Parathyroid adenoma (tissue), 2 donors: ENCODE results near the gene NPAS3.

Source experiments
- H2AFZ ChIP-seq: fragments of 300-600 bp; sonication (generic); one replicate; pipeline ENCODE4 v1.7.0; 2017; ENCODE audit warnings: antibody characterized with exemption, mild to moderate bottlenecking
- H3K27ac ChIP-seq: fragments of 300-600 bp; sonication (generic); one replicate; pipeline ENCODE4 v1.7.0; 2017
- H3K27me3 ChIP-seq: fragments of 300-600 bp; sonication (generic); one replicate; pipeline ENCODE4 v1.7.0; 2017; ENCODE audit warnings: low read length; ENCODE audit not compliant: control insufficient read depth, insufficient read depth
- H3K36me3 ChIP-seq: fragments of 300-600 bp; sonication (generic); one replicate; pipeline ENCODE4 v1.7.0; 2017; ENCODE audit warnings: low read length; ENCODE audit not compliant: control insufficient read depth, insufficient read depth
- H3K4me1 ChIP-seq: fragments of 300-600 bp; sonication (generic); one replicate; pipeline ENCODE4 v1.7.0; 2017; ENCODE audit warnings: control low read depth
- H3K4me2 ChIP-seq: fragments of 300-600 bp; sonication (generic); one replicate; pipeline ENCODE4 v1.7.0; 2017; ENCODE audit warnings: low read length
- H3K4me3 ChIP-seq: fragments of 300-600 bp; sonication (generic); one replicate; pipeline ENCODE4 v1.7.0; 2017; ENCODE audit warnings: low read depth, low read length
- H3K79me2 ChIP-seq: fragments of 300-600 bp; sonication (generic); one replicate; pipeline ENCODE4 v1.7.0; 2017; ENCODE audit warnings: control low read depth
- H3K9ac ChIP-seq: fragments of 300-600 bp; sonication (generic); one replicate; pipeline ENCODE4 v1.7.0; 2017; ENCODE audit warnings: mild to moderate bottlenecking
- H3K9me3 ChIP-seq: fragments of 300-600 bp; sonication (generic); one replicate; pipeline ENCODE4 v1.7.0; 2017; ENCODE audit warnings: low read length; ENCODE audit not compliant: control insufficient read depth
- CTCF ChIP-seq: fragments of 300-600 bp; sonication (generic); IDR thresholded peaks from one replicate; pipeline ENCODE4 v1.7.0; 2017; ENCODE audit warnings: antibody characterized with exemption, mild to moderate bottlenecking
- donor health status: primary hyperparathyroidism.

NPAS3 gene

DNA sequence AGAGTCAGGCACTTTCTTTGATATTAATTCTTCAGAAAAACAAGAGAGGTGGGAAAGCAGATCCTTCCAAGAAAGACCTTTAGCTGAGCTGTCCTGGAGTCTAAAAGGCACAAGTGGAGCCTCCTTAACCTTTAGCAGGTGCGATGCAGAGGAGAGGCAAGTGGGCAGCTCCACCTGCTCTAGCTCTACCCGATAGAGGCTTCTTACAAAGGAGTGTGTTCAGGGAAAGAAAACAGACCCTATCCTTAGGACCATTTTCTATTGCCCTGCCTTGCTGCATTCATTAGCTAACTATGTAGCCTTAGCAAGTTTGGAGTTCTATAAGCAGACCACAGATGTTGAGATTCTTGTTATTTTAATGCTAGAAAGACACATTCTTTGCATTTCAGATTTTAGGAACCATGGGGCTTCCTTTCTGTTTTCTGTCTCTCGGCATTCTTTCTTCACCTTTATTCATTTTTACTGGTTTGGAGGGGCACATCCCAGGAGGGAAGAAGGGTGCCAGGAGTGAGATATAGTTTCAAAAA, 797.7 kb downstream of the NPAS3 start:
- Histone ChIP-seq H3K9me3 (no peaks in the 10 kb centered on the region), H3K4me3 (no peak overlapping the region), H3K36me3 (no peaks in the 10 kb centered on the region), H3K4me2 (no peak overlapping the region), H2AFZ (no peak overlapping the region), H3K27ac (no peak overlapping the region), H3K27me3 (no peaks in the 10 kb centered on the region), H3K4me1 (no peaks in the 10 kb centered on the region), H3K9ac (no peak overlapping the region), H3K79me2 (no peaks in the 10 kb centered on the region)
- no peak for TF ChIP-seq CTCF

- no peaks in the 10 kb centered on the region for H3K9me3 ChIP-seq
- H2AFZ ChIP-seq = no peak overlapping the region
- no peaks in the 10 kb centered on the region for H3K79me2 ChIP-seq
- no peaks in the 10 kb centered on the region for H3K4me1 ChIP-seq
- H3K27ac ChIP-seq = no peak overlapping the region
- no peaks in the 10 kb centered on the region for H3K27me3 ChIP-seq
- no peak overlapping the region for H3K9ac ChIP-seq
- no peak overlapping the region for H3K4me3 ChIP-seq
- no peaks in the 10 kb centered on the region for H3K36me3 ChIP-seq
- H3K4me2 ChIP-seq = no peak overlapping the region
- TF ChIP-seq CTCF = no peak
These were observed 798.3 kb downstream of the NPAS3 start for GRCh38 chr14:33736979-33737378.

DNA sequence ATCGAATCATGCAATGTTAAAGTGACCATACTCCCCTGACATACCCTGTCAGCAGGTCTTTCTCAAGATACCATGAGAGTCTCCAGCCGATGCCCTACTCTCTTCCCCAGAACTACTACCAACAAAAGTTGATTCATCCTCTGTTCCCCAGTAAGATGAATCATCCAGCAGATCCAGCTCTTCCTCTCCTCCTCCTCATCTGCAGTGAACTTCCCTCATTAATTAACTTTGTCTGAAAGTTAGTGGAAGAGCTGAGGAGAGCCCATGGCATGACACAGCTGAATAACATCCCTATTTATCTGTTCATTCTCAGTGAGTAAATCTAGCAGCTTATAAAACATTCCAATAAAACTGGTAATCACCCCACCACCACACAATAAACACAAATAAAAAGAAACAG, 798.8 kb downstream of the NPAS3 start:
- H3K4me3 ChIP-seq = no peak overlapping the region
- no peaks in the 10 kb centered on the region for H3K4me1 ChIP-seq
- no peak overlapping the region for H3K27ac ChIP-seq
- no peak for TF ChIP-seq CTCF
- H2AFZ ChIP-seq = no peak overlapping the region
- H3K27me3 ChIP-seq = no peaks in the 10 kb centered on the region
- no peak overlapping the region for H3K4me2 ChIP-seq
- H3K9ac ChIP-seq = no peak overlapping the region
- H3K36me3 ChIP-seq = no peaks in the 10 kb centered on the region
- no peaks in the 10 kb centered on the region for H3K79me2 ChIP-seq
- no peaks in the 10 kb centered on the region for H3K9me3 ChIP-seq

DNA sequence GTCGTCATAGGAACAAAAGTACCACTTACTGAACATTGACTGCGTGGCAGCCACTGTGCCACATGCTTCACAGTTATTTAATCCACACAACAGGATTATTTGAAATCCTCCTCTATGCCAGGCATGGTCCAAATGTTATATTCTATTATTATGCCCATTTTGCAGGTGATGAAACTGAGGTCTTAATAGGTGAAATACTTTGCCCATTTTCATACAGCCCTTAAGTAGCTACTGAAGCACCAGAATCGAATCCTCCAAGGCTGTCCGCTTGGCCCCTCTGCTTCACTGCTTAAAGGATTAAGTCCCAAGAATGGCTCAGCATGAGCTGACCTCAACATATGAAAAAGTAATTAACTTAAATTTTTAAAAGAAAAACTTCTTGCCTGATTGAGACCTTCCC, 799.4 kb downstream of the NPAS3 start:
- no peaks in the 10 kb centered on the region for H3K27me3 ChIP-seq
- no peaks in the 10 kb centered on the region for H3K36me3 ChIP-seq
- H3K27ac ChIP-seq = no peak overlapping the region
- no peak overlapping the region for H3K4me3 ChIP-seq
- TF ChIP-seq CTCF = no peak
- H2AFZ ChIP-seq = no peak overlapping the region
- no peaks in the 10 kb centered on the region for H3K4me1 ChIP-seq
- H3K4me2 ChIP-seq = no peak overlapping the region
- no peaks in the 10 kb centered on the region for H3K79me2 ChIP-seq
- no peaks in the 10 kb centered on the region for H3K9me3 ChIP-seq
- H3K9ac ChIP-seq = no peak overlapping the region

DNA sequence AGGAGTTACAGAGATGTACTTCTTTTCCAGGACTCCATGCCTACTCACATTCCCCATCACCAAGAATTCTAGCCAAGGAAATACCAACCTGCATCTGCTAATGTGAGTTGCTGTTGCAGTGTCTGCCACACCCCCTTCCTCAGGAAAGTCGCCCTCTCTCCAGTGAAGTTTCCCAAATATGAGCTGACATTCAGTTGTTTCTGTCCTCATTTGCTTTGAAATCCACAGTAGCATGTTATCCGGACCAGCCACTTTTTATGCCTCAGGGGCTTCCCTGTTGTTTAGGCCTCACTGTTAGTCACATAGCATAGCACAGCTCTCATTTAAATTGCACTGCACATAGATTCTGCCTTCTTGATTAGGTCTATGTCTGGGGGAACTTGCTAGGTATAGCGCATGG, 799.8 kb downstream of the NPAS3 start:
- no peak overlapping the region for H3K4me2 ChIP-seq
- H3K9ac ChIP-seq = no peak overlapping the region
- TF ChIP-seq CTCF = no peak
- no peaks in the 10 kb centered on the region for H3K79me2 ChIP-seq
- no peaks in the 10 kb centered on the region for H3K27me3 ChIP-seq
- H3K4me3 ChIP-seq = no peak overlapping the region
- H3K9me3 ChIP-seq = no peaks in the 10 kb centered on the region
- H3K27ac ChIP-seq = no peak overlapping the region
- no peaks in the 10 kb centered on the region for H3K36me3 ChIP-seq
- H2AFZ ChIP-seq = no peak overlapping the region
- no peaks in the 10 kb centered on the region for H3K4me1 ChIP-seq
